HepG2 (cell line): ENCODE data around the gene XRCC2. TPM values are rescaled to one million over a fixed set of nuclear protein-coding genes. Genes with fewer than 3 reads are reported as not detected.

Experiments used
- CREB1 ChIP-seq, 2 experiments: fragments of 450-650 bp in 1 of 2; IDR thresholded peaks; 2 replicates each; pipeline ENCODE4 v1.6.1; 2016 to 2017; ENCODE audit warnings: control low read depth in 1 of 2, mild to moderate bottlenecking in 1 of 2, missing compliant biosample characterization in 1 of 2, missing genetic modification characterization in 1 of 2
- DNMT3B ChIP-seq: conservative IDR thresholded peaks from 2 replicates; pipeline ENCODE4 v1.6.1; 2016; ENCODE audit warnings: missing biosample characterization, control low read depth
- HDAC6 ChIP-seq: fragments of 200-600 bp; sonication (generic); IDR thresholded peaks from 2 replicates; pipeline ENCODE4 v1.7.0; 2017; ENCODE audit warnings: mild to moderate bottlenecking, antibody characterized with exemption, low read length, low read depth
- MXD3 ChIP-seq: IDR thresholded peaks from 2 replicates; pipeline ENCODE4 v1.6.1; 2016; ENCODE audit warnings: mild to moderate bottlenecking, missing biosample characterization, missing genetic modification reagents
- PHF8 ChIP-seq: sonication (generic); formaldehyde crosslinking; IDR thresholded peaks from 2 replicates; pipeline ENCODE4 v1.5.0; 2020; ENCODE audit warnings: missing genetic modification reagents
- PRDM15 ChIP-seq: sonication (generic); formaldehyde crosslinking; IDR thresholded peaks from 2 replicates; pipeline ENCODE4 v1.4.0; 2020; ENCODE audit warnings: missing genetic modification reagents
- REST ChIP-seq, 2 experiments: IDR thresholded peaks; 2 replicates each; pipeline ENCODE4 v1.6.1; 2011 to 2012; ENCODE audit warnings: low read length in 2 of 2, borderline replicate concordance in 1 of 2, low read depth in 1 of 2, mild to moderate bottlenecking in 1 of 2, moderate library complexity in 1 of 2
- SNAPC2 ChIP-seq: sonication (generic); formaldehyde crosslinking; IDR thresholded peaks from 2 replicates; pipeline ENCODE4 v1.8.1; 2022; ENCODE audit warnings: mild to moderate bottlenecking, missing genetic modification reagents
- SP1 ChIP-seq, 2 experiments: fragments of 450-650 bp in 1 of 2; sonication (generic) in 1 of 2; formaldehyde crosslinking in 1 of 2; IDR thresholded peaks; 2 replicates each; pipeline versions ENCODE4 v1.4.0 to v1.6.1; 2016 to 2020; ENCODE audit warnings: missing genetic modification reagents in 1 of 2
- SPEN ChIP-seq: sonication (generic); formaldehyde crosslinking; IDR thresholded peaks from 2 replicates; pipeline ENCODE4 v1.5.1; 2020; ENCODE audit warnings: low read depth, mild to moderate bottlenecking, missing genetic modification reagents
- ZNF18 ChIP-seq: sonication (generic); formaldehyde crosslinking; IDR thresholded peaks from 2 replicates; pipeline ENCODE4 v1.8.0; 2022; ENCODE audit warnings: mild to moderate bottlenecking, missing genetic modification reagents; ENCODE audit not compliant: insufficient replicate concordance
- ZNF3 ChIP-seq: IDR thresholded peaks from 2 replicates; pipeline ENCODE4 v1.7.0; 2017; ENCODE audit warnings: inconsistent platforms
- ZNF326 ChIP-seq: sonication (generic); formaldehyde crosslinking; IDR thresholded peaks from 2 replicates; pipeline ENCODE4 v1.4.0; 2020; ENCODE audit warnings: missing genetic modification reagents, borderline replicate concordance
- ZSCAN21 ChIP-seq: sonication (generic); formaldehyde crosslinking; IDR thresholded peaks from 2 replicates; pipeline ENCODE4 v1.8.0; 2022; ENCODE audit warnings: mild to moderate bottlenecking, missing genetic modification reagents, moderate library complexity, borderline replicate concordance
- polyA plus RNA-seq, 8 experiments: library from polyadenylated mRNA; depleted of rRNA in 3 of 8; stranded (reverse) in 7 of 8; unstranded in 1 of 8; fragments of >200 nt; fragmentation: Illumina TruSeq in 4 of 8; extraction: Trizol in 4 of 8; gene quantifications; 2 replicates each; pipeline versions ENCODE4 v1.2.1 to v1.2.3, GENCODE V29; 2011 to 2016; ENCODE audit warnings: low read depth in 4 of 8, missing spikeins in 1 of 8, mixed read lengths in 1 of 8; ENCODE audit not compliant: insufficient read depth in 1 of 8
- total RNA-seq, 5 experiments: library from RNA; depleted of rRNA; stranded (reverse); fragments of >200 nt; fragmentation: Illumina TruSeq; extraction: Trizol; gene quantifications; 2 replicates each; pipeline ENCODE4 v1.2.3, GENCODE V29; 2016; ENCODE audit warnings: low read depth in 1 of 5

XRCC2 gene
- total and polyA plus RNA-seq, 2 of the 13 experiments (the other 11 are each of a cell fraction or from before 2014, with no cell fraction given) = 3.8 to 14.5 TPM

- TF ChIP-seq MXD3 (CRISPR knock-in tag) (peak; percentile 38; the same call in 1 of the 2 replicates), ZSCAN21 (peak; percentile 55; the same call in 1 of the 2 replicates), SP1 (IDR thresholded peaks at IDR 0.05) (no peak), SP1 (CRISPR knock-in tag; IDR thresholded peaks at IDR 0.05) (peak; percentile 63; the same call in 1 of the 2 replicates), ZNF3 (CRISPR knock-in tag) (no peak), CREB1 (IDR thresholded peaks at IDR 0.05) (peak; percentile 99), CREB1 (CRISPR knock-in tag; IDR thresholded peaks at IDR 0.05) (peak; percentile 96), SPEN (CRISPR knock-in tag) (peak; percentile 66; the same call in 1 of the 2 replicates), SNAPC2 (CRISPR knock-in tag) (no peak), PRDM15 (no peak; the same call in 1 of the 2 replicates), PHF8 (CRISPR knock-in tag) (peak; percentile 89), ZNF326 (CRISPR knock-in tag) (no peak), ZNF18 (CRISPR knock-in tag) (no peak), DNMT3B (CRISPR knock-in tag) (no peak), REST (IDR thresholded peaks at IDR 0.05; ENCODE audit: borderline replicate concordance in 1 of 2, low read depth in 1 of 2, low read length in 2 of 2) (no peak), HDAC6 (no peak)
Measured at GRCh38 chr7:152675759-152676636, at the start of gene XRCC2 (continued).
